IMR-90 (cell line): ENCODE data around the gene ARHGDIA. TPM values are rescaled to one million over a fixed set of nuclear protein-coding genes. Genes with fewer than 3 reads are reported as not detected.

Experiments
- ATAC-seq: fragments of 200-7000 bp; cut with Tn5 transposase; 2 replicates; pipeline ENCODE4 v1.9.1; 2020; ENCODE audit warnings: low read depth, mild to moderate bottlenecking, moderate library complexity
- BruUV-seq: library from RNA; stranded (reverse); fragments of 400-500 nt; replicated peaks from 2 replicates; lab custom pipeline; 2021; lab: Mats Ljungman, UMichigan
- CTCF ChIA-PET: fragments of 300-600 bp; formaldehyde crosslinking; extraction: SDS; loops from one replicate; lab custom pipeline; 2021; ENCODE audit warnings: antibody characterized with exemption; lab: Yijun Ruan, JAX
- POLR2A ChIA-PET: fragments of 300-600 bp; sonication (Branson Sonifier 250); formaldehyde crosslinking; loops from one replicate; lab custom pipeline; 2022; ENCODE audit warnings: antibody characterized with exemption; ENCODE audit not compliant: unreplicated experiment; lab: Charles Lee
- DNase-seq: peaks from one replicate; pipeline ENCODE4 v3.0.0; 2013
- H2AFZ ChIP-seq: replicated peaks from 2 replicates; pipeline ENCODE3; 2013; ENCODE audit warnings: low read length, mild to moderate bottlenecking; ENCODE audit not compliant: poor library complexity
- H2AK5ac ChIP-seq: 2 replicates; pipeline ENCODE4 v1.6.1; 2013; ENCODE audit warnings: low read depth, low read length, inconsistent platforms
- H2AK9ac ChIP-seq: replicated peaks from 2 replicates; pipeline ENCODE3; 2013; ENCODE audit warnings: mild to moderate bottlenecking, low read depth, low read length, moderate library complexity; ENCODE audit not compliant: poor library complexity
- H2BK120ac ChIP-seq: 2 replicates; pipeline ENCODE4 v1.6.1; 2013; ENCODE audit warnings: low read depth, low read length, inconsistent platforms
- H2BK15ac ChIP-seq: 3 replicates; pipeline ENCODE4 v1.6.1; 2013; ENCODE audit warnings: low read depth, low read length, inconsistent platforms
- H2BK20ac ChIP-seq: 2 replicates; pipeline ENCODE4 v1.6.1; 2013; ENCODE audit warnings: low read depth, mild to moderate bottlenecking, inconsistent platforms, low read length, moderate library complexity
- H2BK5ac ChIP-seq: 2 replicates; pipeline ENCODE4 v1.6.1; 2013; ENCODE audit warnings: mild to moderate bottlenecking, low read depth, low read length, inconsistent platforms; ENCODE audit not compliant: poor library complexity, severe bottlenecking
- H3K14ac ChIP-seq: replicated peaks from 2 replicates; pipeline ENCODE4 v1.6.1; 2013; ENCODE audit warnings: low read depth, low read length, inconsistent platforms
- H3K18ac ChIP-seq: 2 replicates; pipeline ENCODE4 v1.6.1; 2013; ENCODE audit warnings: low read depth, low read length, control low read depth
- H3K23ac ChIP-seq: 2 replicates; pipeline ENCODE4 v1.6.1; 2013; ENCODE audit warnings: low read depth, low read length, inconsistent platforms
- H3K27ac ChIP-seq: 2 replicates; pipeline ENCODE4 v1.5.1; 2013; ENCODE audit warnings: mild to moderate bottlenecking, control low read depth, low read length; ENCODE audit not compliant: insufficient read depth
- H3K27me3 ChIP-seq: 2 replicates; pipeline ENCODE4 v1.6.1; 2013; ENCODE audit warnings: low read length; ENCODE audit not compliant: control insufficient read depth, insufficient read depth
- H3K36me3 ChIP-seq: 2 replicates; pipeline ENCODE4 v1.6.1; 2013; ENCODE audit warnings: low read length, mixed read lengths; ENCODE audit not compliant: control insufficient read depth, insufficient read depth
- H3K4ac ChIP-seq: 2 replicates; pipeline ENCODE4 v1.6.1; 2013; ENCODE audit warnings: low read depth, low read length, inconsistent platforms
- H3K4me1 ChIP-seq: 2 replicates; pipeline ENCODE4 v1.6.1; 2013; ENCODE audit warnings: low read length, mixed read lengths; ENCODE audit not compliant: control insufficient read depth, insufficient read depth
- H3K4me2 ChIP-seq: 2 replicates; pipeline ENCODE4 v1.6.1; 2013; ENCODE audit warnings: low read depth, mild to moderate bottlenecking, control low read depth, low read length, moderate library complexity
- H3K4me3 ChIP-seq: 2 replicates; pipeline ENCODE4 v1.5.1; 2013; ENCODE audit warnings: low read depth, mild to moderate bottlenecking, control low read depth, low read length, moderate library complexity; ENCODE audit not compliant: insufficient read depth
- H3K56ac ChIP-seq: 2 replicates; pipeline ENCODE4 v1.6.1; 2013; ENCODE audit warnings: low read length, inconsistent platforms; ENCODE audit not compliant: insufficient read depth; ENCODE audit errors: extremely low read depth
- H3K79me1 ChIP-seq, 2 experiments: 2 replicates each; pipeline ENCODE4 v1.6.1; 2013; ENCODE audit warnings: low read length in 2 of 2, inconsistent platforms in 1 of 2, low read depth in 1 of 2
- H3K9ac ChIP-seq: 2 replicates; pipeline ENCODE4 v1.6.1; 2013; ENCODE audit warnings: low read depth, low read length, control low read depth
- H3K9me1 ChIP-seq: 2 replicates; pipeline ENCODE4 v1.6.1; 2013; ENCODE audit warnings: low read length, inconsistent platforms; ENCODE audit not compliant: insufficient read depth
- H3K9me3 ChIP-seq: 2 replicates; pipeline ENCODE4 v1.6.1; 2013; ENCODE audit warnings: low read length; ENCODE audit not compliant: control insufficient read depth, insufficient read depth
- H4K20me1 ChIP-seq: 2 replicates; pipeline ENCODE4 v1.6.1; 2013; ENCODE audit warnings: low read length, inconsistent platforms; ENCODE audit not compliant: insufficient read depth
- H4K5ac ChIP-seq: 2 replicates; pipeline ENCODE4 v1.6.1; 2013; ENCODE audit warnings: mild to moderate bottlenecking, low read depth, low read length, control low read depth
- H4K8ac ChIP-seq, 2 experiments: 2 replicates each; pipeline ENCODE4 v1.6.1; 2013; ENCODE audit warnings: low read depth in 2 of 2, low read length in 2 of 2, control low read depth in 1 of 2, inconsistent platforms in 1 of 2
- H4K91ac ChIP-seq: 2 replicates; pipeline ENCODE4 v1.6.1; 2013; ENCODE audit warnings: low read depth, low read length, inconsistent platforms; ENCODE audit not compliant: insufficient read depth
- BHLHE40 ChIP-seq: fragments of 150-350 bp; IDR thresholded peaks from 2 replicates; pipeline ENCODE4 v1.6.1; 2016; ENCODE audit warnings: mild to moderate bottlenecking, low read depth, low read length
- CEBPB ChIP-seq: IDR thresholded peaks from 2 replicates; pipeline ENCODE4 v1.6.1; 2012; ENCODE audit warnings: low read depth, low read length, improper control_type of control experiment
- CHD1 ChIP-seq: IDR thresholded peaks from 2 replicates; pipeline ENCODE4 v1.6.1; 2012; ENCODE audit warnings: low read depth, low read length, improper control_type of control experiment
- CTCF ChIP-seq: conservative IDR thresholded peaks from 2 replicates; pipeline ENCODE4 v1.5.1; 2012; ENCODE audit warnings: mild to moderate bottlenecking, low read depth, low read length, improper control_type of control experiment
- FOS ChIP-seq: fragments of 150-350 bp; IDR thresholded peaks from 2 replicates; pipeline ENCODE4 v1.6.1; 2016; ENCODE audit warnings: low read depth, low read length
- MAFK ChIP-seq: IDR thresholded peaks from 2 replicates; pipeline ENCODE4 v1.6.1; 2012; ENCODE audit warnings: low read depth, low read length, improper control_type of control experiment
- MAZ ChIP-seq: IDR thresholded peaks from 2 replicates; pipeline ENCODE4 v1.6.1; 2012; ENCODE audit warnings: low read depth, mild to moderate bottlenecking, low read length, improper control_type of control experiment, moderate library complexity, borderline replicate concordance
- MXI1 ChIP-seq: IDR thresholded peaks from 2 replicates; pipeline ENCODE4 v1.6.1; 2012; ENCODE audit warnings: low read depth, mild to moderate bottlenecking, low read length, moderate library complexity, borderline replicate concordance
- NFE2L2 ChIP-seq: fragments of 150-350 bp; IDR thresholded peaks from 2 replicates; pipeline ENCODE4 v1.6.1; 2016; ENCODE audit warnings: low read depth, mild to moderate bottlenecking, low read length
- POLR2A ChIP-seq: IDR thresholded peaks from 2 replicates; pipeline ENCODE4 v1.6.1; 2012; ENCODE audit warnings: mild to moderate bottlenecking, low read depth, low read length
- RAD21 ChIP-seq: IDR thresholded peaks from 2 replicates; pipeline ENCODE4 v1.6.1; 2012; ENCODE audit warnings: low read length, improper control_type of control experiment
- RCOR1 ChIP-seq: IDR thresholded peaks from 2 replicates; pipeline ENCODE4 v1.6.1; 2012; ENCODE audit warnings: mild to moderate bottlenecking, low read length, improper control_type of control experiment; ENCODE audit not compliant: insufficient replicate concordance
- RFX5 ChIP-seq: IDR thresholded peaks from 2 replicates; pipeline ENCODE4 v1.8.0; 2012; ENCODE audit warnings: low read depth, mild to moderate bottlenecking, low read length, moderate library complexity
- SMC3 ChIP-seq: fragments of 150-350 bp; IDR thresholded peaks from 2 replicates; pipeline ENCODE4 v1.6.1; 2016; ENCODE audit warnings: low read depth, mild to moderate bottlenecking, antibody characterized with exemption, low read length, moderate library complexity
- WGBS, 2 experiments: methylation state at CpG; one replicate each; pipeline versions ENCODE4 v1.1.5 to v1.1.7; 2013; ENCODE audit warnings: missing lambda C conversion rate in 2 of 2; ENCODE audit not compliant: insufficient read length in 1 of 2; ENCODE audit errors: extremely low coverage in 2 of 2; 5-methylcytosine and 5-hydroxymethylcytosine counted together
- dilution Hi-C: fragments of 300-500 bp; cut with HindIII; formaldehyde crosslinking; loops from one replicate; pipeline ENCODE4 v1.14.3; 2018; ENCODE audit warnings: low sequenced_read_pairs; ENCODE audit not compliant: unreplicated experiment
- in situ Hi-C: fragments of 300-500 bp; cut with MboI; formaldehyde crosslinking; loops from 3 replicates; pipeline ENCODE4 v1.14.3; 2019; ENCODE audit warnings: low sequenced_read_pairs, inconsistent platforms, mixed read lengths
- intact Hi-C: fragments of 100-400 bp; cut with micrococcal nuclease; formaldehyde crosslinking; loops from 2 replicates; pipeline ENCODE4 v1.10.0; 2022
- polyA plus RNA-seq, 3 experiments: library from polyadenylated mRNA; depleted of rRNA; stranded (reverse); fragments of >200 nt; gene quantifications; 2 replicates each; pipeline ENCODE4 v1.2.3, GENCODE V29; 2012; ENCODE audit warnings: low replicate concordance in 1 of 3
- total RNA-seq: library from RNA; depleted of rRNA; stranded (reverse); fragments of >200 nt; gene quantifications from 2 replicates; pipeline ENCODE4 v1.2.3, GENCODE V29; 2012
- TF ChIP-seq, protein P1 (sequence below): fragments of 150-350 bp; IDR thresholded peaks from 2 replicates; pipeline ENCODE4 v1.6.1; 2016; ENCODE audit warnings: low read depth, mild to moderate bottlenecking, low read length, moderate library complexity, borderline replicate concordance
- TF ChIP-seq, protein P2 (sequence below): fragments of 150-350 bp; IDR thresholded peaks from 2 replicates; pipeline ENCODE4 v1.6.1; 2017; ENCODE audit warnings: mild to moderate bottlenecking, antibody characterized with exemption, low read length, low read depth

Gene ARHGDIA
- total and polyA plus RNA-seq, 2 of the 4 experiments (the other 2 are of a cell fraction), result 62.7 to 362 TPM

GRCh38 chr17:81905424-81905875 is 34.3 kb upstream of the ARHGDIA start:
- H2BK20ac ChIP-seq, result no peak overlapping the region
- no peak overlapping the region for H3K27ac ChIP-seq
- no peak overlapping the region for H2AK5ac ChIP-seq
- WGBS, 2 experiments, result 96% methylated on average over 5 of the region's 16 CpGs; no CpG with 5 or more reads in 1 of the 2 experiments
- no peak overlapping the region for H3K4ac ChIP-seq
- peaks cover 0 to 20% of the 10 kb centered on the region in 2 experiments; a peak in 2 of 4 replicates for H3K79me1 ChIP-seq
- no peak overlapping the region for H3K18ac ChIP-seq
- H2AK9ac ChIP-seq, result no peak overlapping the region
- peaks cover 14% of the 10 kb centered on the region; the same call in 1 of the 2 replicates for H3K36me3 ChIP-seq
- H3K9me3 ChIP-seq, result no peaks in the 10 kb centered on the region
- ATAC-seq (no peak), DNase-seq (no peak)
- BruUV-seq, result no TSS peak
- H2AFZ ChIP-seq, result no peak overlapping the region
- ChIA-PET POLR2A (no interaction called here), CTCF (no interaction called here)
- peaks cover 12% of the 10 kb centered on the region for H4K20me1 ChIP-seq
- no peak overlapping the region for H3K14ac ChIP-seq
- intact Hi-C loops (no loop called here), dilution Hi-C loops (no loop called here), in situ Hi-C loops (no loop called here)
- no peaks in the 10 kb centered on the region for H3K27me3 ChIP-seq
- H4K91ac ChIP-seq, result no peak overlapping the region
- H2BK15ac ChIP-seq, result no peak overlapping the region
- no peak overlapping the region for H4K8ac ChIP-seq
- H3K56ac ChIP-seq, result no peak overlapping the region
- no peak overlapping the region for H3K9ac ChIP-seq
- TF ChIP-seq MXI1 (no peak), POLR2A (no peak), RCOR1 (no peak), BHLHE40 (no peak), CHD1 (no peak), RAD21 (no peak), MAZ (no peak), SMC3 (no peak), CEBPB (no peak), MAFK (no peak), CTCF (no peak), NFE2L2 (no peak), RFX5 (no peak), FOS (no peak)
- TF ChIP-seq, protein P1, sequence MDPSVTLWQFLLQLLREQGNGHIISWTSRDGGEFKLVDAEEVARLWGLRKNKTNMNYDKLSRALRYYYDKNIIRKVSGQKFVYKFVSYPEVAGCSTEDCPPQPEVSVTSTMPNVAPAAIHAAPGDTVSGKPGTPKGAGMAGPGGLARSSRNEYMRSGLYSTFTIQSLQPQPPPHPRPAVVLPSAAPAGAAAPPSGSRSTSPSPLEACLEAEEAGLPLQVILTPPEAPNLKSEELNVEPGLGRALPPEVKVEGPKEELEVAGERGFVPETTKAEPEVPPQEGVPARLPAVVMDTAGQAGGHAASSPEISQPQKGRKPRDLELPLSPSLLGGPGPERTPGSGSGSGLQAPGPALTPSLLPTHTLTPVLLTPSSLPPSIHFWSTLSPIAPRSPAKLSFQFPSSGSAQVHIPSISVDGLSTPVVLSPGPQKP, result no peak
- TF ChIP-seq, protein P2, sequence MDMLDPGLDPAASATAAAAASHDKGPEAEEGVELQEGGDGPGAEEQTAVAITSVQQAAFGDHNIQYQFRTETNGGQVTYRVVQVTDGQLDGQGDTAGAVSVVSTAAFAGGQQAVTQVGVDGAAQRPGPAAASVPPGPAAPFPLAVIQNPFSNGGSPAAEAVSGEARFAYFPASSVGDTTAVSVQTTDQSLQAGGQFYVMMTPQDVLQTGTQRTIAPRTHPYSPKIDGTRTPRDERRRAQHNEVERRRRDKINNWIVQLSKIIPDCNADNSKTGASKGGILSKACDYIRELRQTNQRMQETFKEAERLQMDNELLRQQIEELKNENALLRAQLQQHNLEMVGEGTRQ, result no peak
- peaks cover 6% of the 10 kb centered on the region for H3K4me1 ChIP-seq
- no peak overlapping the region for H4K5ac ChIP-seq
- no peak overlapping the region for H3K4me3 ChIP-seq
- no peak overlapping the region for H3K23ac ChIP-seq
- H3K4me2 ChIP-seq, result no peak overlapping the region
- H2BK120ac ChIP-seq, result no peak overlapping the region
- H3K9me1 ChIP-seq, result 0 out of 2 replicates have a peak, but pooled peaks cover 7% of the 10 kb centered on the region
- no peak overlapping the region for H2BK5ac ChIP-seq
